GM21825 (cell line): ENCODE measurements around the gene B4GALNT4.
"Not testable (repeated sequence)": the region's sequence is repeated elsewhere in the genome, so short reads cannot be mapped to it uniquely, and the experiment has no call there.

ENCODE experiments used
- ATAC-seq: cut with Tn5 transposase; IDR thresholded peaks from one replicate; pipeline ENCODE4 v1.9.1; 2021; ENCODE audit warnings: mild to moderate bottlenecking, moderate library complexity; ENCODE audit not compliant: unreplicated experiment

The B4GALNT4 gene

DNA sequence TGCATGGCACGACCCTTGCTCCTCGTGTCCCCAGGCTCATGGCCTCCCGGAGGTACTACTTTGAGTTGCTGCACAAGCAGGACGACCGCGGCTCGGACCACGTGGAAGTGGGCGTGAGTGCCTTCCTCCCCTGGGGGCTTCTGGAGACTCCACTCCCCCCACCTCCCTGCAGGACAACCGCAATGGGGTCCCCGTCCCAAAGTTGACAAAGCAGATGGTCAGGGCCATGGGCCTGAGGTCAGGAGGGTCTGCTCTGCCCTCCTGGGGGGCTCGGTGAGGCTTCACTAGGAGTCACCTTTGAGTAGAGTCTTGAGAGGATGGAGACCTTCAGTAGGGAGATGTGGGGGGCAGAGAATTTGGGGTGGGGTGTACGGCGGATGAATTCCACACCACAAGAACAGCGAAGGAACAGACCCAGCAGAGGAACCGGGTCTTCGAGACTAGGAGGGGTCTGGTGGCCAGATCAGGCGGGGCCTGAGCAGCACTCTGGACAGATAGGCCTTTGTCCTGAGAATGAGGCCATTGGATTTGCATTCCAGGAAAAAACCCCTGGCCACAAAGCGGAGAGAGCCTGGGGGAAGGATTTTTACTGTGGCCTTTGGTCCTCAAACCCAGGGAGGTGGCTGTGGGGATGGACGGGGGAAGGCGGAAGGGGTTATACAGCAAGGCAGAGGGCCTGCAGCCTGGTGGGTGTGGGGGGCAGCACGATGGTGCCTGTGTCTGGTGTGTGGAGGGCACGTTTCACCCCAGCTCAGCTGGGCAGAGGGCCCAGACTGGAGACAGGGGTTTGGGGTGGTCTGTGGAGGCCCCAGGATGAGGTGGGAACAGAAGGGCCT lies 4.6 kb downstream of the B4GALNT4 start:
- no peak for ATAC-seq

DNA sequence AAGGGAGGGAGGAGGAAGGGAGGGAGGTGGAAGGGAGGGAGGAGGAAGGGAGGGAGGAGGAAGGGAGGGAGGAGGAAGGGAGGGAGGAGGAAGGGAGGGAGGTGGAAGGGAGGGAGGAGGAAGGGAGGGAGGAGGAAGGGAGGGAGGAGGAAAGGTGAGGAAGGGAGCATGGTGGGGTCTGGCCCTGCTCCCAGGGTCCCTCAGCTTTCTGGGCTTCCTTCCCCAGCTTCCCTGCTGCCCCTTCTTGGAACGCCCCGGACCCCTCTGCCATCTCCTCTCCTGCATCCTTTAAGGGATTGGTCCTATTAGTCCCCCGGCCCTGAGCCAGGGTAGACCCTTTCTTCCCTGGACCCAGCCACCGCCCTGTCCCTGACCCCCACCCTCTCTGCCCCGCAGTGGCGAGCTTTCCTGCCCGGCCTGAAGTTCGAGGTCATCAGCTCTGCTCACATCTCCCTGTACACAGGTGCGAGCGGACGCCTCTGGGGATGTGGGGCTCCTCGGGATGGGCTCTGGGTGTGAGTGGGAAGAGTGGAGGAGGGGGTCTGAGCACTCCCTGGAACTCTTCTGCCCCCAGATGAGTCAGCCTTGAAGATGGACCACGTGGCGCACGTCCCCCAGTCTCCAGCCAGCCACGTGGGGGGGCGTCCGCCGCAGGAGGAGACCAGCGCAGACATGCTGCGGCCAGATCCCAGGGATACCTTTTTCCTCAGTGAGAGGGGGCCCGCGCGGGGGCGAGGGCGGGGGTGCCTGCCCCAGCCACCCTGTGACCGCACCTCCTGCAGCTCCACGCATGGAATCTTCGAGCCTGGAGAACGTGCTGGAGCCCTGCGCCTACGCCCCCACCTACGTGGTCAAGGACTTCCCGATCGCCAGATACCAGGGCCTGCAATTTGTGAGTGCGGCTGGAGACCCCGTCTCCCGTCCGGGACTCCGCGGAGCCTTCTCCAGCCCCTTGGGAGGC lies 6.0 kb downstream of the B4GALNT4 start:
- no peak for ATAC-seq

DNA sequence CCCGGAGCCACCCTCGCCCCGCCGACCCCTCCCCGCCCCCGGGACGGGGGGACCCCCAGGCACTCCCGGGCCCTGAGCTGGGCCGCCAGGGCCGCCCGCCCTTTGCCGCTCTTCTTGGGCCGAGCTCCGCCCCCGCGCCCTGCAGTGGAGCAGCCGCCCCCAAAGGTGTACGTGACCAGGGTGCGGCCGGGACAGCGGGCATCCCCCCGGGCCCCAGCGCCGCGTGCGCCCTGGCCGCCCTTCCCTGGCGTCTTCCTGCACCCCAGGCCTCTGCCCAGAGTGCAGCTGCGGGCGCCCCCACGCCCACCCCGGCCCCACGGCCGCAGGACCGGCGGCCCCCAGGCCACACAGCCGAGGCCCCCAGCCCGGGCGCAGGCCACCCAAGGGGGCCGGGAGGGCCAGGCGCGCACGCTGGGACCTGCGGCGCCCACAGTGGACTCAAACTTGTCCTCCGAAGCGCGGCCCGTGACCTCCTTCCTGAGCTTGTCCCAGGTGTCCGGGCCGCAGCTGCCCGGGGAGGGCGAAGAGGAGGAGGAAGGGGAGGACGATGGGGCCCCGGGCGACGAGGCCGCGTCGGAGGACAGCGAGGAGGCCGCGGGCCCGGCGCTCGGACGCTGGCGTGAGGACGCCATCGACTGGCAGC lies 7.4 kb downstream of the B4GALNT4 start:
- no peak for ATAC-seq

DNA sequence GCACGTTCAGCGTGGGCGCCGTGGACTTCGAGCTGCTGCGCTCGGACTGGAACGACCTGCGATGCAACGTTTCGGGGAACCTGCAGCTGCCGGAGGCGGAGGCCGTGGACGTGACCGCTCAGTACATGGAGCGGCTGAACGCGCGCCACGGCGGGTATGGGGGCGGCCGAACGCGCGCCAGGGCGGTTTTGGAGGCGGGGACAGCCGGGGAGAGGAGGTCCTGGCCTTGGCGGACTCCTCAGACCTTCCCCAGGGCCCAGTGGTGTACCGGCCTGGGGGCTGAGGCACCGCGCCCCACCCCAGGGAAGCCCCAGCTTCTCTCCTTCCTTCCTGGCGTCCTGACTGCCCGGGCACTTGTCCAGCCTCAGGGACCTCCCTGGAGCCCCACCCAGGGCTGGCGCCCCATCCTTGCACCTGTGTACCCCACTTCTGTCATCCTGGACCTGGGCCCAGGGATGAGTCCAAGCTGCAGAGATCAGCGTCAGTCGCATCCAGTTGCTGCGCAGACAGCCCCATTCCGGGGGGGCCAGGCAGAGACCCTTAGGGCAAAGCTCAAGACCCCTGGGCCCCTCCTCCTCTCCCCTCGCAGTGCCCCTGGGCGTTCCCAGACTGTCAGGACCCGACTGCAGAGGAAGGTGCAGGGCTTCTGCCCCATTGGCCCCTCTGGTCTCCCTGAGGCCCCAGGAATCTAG lies 8.0 kb downstream of the B4GALNT4 start:
- ATAC-seq, result no peak

DNA sequence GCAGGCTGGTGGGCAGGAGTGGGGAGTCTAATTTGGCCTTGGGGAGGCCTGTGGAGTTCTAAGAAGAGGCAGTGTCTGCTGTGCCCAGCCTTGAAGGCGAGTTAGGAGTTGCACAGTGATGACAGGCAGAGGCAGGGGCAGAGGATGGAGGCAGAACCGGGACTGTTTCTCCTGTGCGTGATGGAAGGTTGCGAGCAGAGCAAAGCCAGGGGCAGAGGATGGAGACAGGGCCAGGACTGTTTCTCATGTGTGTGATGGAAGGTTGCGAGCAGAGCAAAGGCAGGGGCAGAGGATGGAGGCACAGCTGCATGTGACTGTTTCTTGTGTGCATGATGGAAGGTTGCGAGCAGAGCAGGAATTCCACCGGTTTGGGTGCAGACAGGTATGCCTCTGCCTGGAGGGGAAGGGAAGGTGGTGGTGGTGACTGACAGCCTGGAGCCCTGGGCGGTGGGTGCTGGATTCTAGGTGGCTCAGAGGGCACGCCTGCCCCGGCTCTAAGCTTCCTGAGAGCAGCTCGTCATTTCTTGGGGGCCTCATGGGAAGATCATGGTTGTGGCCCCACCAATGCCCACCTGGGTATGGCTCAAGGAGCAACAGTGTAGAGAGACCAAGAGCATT lies 8.7 kb downstream of the B4GALNT4 start:
- ATAC-seq, result no peak

DNA sequence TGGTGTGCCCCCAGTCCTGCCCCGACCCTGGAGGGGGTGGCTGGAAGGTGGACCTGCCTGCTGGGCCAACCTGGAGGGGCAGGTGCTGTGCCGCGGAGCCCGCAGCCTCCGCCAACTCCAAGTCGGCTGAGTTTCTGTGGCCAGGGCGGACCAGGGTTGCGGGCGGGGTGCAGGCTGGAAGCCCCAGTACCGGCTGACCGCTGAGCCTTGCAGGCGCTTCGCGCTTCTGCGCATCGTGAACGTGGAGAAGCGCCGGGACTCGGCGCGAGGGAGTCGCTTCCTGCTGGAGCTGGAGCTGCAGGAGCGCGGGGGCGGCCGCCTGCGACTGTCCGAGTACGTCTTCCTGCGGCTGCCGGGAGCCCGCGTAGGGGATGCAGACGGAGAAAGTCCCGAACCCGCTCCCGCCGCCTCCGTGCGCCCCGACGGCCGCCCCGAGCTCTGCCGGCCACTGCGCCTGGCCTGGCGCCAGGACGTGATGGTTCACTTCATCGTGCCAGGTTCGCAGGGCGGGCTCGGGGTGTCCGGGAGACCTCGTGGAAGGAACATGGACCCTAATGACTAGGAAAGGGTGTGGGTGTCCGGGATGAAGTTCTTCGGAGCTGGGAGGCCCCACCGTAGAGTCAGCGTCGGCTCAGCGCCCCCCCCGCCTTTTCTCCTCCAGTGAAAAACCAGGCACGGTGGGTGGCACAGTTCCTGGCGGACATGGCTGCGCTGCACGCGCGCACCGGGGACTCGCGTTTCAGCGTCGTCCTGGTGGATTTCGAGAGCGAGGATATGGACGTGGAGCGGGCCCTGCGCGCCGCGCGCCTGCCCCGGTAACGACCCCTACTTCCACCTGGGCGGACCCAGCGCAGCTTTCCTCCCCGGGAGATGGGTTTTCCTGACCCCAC lies 10.2 kb downstream of the B4GALNT4 start:
- ATAC-seq, result no peak

DNA sequence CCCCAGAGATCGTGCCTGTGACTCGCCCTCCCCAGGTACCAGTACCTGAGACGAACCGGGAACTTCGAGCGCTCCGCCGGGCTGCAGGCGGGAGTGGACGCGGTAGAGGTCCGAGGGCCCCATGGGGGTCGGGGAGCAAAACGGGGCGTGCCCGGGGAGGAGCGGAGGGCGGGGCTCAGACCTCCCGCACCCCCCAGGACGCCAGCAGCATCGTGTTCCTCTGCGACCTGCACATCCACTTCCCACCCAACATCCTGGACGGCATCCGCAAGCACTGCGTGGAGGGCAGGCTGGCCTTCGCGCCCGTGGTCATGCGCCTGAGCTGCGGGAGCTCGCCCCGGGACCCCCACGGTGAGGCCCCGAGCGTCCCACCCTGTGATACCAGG lies 10.8 kb downstream of the B4GALNT4 start:
- ATAC-seq, result no peak

DNA sequence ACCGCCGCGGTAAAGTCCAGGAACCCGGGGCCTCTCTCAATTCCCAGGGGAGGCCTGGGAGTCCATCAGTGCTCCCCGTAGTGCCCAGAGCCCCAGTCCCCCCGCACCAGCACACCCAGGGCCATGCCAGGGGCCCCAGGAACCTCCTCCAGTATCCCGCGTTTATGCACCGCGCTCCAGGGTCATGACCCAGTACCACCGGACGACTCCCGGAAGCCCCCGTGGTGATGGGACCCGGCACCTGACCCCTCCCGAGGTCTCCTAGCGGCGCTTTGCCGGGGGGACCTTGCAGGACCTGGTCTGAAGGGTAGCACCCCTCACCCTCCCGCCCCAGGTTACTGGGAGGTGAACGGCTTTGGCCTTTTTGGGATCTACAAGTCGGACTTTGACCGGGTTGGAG lies 11.2 kb downstream of the B4GALNT4 start:
- ATAC-seq, result no peak

DNA sequence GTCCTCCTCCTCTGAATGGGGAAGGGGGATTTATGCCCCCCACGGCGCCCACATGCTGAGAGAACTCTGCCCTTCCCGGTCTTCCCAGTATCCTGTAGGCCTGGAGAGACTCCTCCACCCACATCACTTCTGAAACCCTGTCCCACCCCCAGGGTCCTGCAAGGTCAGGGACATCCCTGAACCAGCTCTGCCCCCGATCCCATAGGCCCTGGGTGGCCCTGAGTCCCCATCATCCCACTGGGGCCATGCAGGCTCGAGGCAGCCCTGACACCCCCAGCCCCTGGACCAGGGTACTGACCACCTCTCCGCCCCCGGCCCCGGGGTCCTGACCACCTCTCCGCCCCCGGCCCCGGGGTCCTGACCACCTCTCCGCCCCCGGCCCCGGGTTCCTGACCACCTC lies 11.7 kb downstream of the B4GALNT4 start:
- ATAC-seq, result no peak

DNA sequence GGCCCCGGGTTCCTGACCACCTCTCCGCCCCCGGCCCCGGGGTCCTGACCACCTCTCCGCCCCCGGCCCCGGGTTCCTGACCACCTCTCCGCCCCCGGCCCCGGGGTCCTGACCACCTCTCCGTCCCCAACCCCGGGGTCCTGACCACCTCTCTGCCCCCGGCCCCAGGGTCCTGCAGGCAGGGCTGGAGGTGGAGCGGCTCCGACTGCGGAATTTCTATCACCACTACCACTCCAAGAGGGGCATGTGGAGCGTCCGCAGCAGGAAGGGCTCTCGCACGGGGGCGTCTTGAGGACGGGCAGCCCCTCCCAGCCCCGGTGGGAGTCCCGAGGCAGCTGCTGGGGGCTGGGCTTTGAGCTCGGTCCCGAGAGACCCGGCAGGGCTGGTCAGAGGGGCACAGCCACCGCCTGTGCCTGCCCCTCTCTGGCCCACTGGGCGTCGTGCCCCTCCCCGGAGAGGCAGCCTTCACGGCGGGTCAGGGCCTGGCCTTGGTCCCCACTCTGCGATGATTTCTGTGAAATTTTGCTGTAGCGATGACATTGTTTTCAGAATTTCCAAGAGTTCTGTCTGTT lies 12.3 kb downstream of the B4GALNT4 start:
- no peak for ATAC-seq

DNA sequence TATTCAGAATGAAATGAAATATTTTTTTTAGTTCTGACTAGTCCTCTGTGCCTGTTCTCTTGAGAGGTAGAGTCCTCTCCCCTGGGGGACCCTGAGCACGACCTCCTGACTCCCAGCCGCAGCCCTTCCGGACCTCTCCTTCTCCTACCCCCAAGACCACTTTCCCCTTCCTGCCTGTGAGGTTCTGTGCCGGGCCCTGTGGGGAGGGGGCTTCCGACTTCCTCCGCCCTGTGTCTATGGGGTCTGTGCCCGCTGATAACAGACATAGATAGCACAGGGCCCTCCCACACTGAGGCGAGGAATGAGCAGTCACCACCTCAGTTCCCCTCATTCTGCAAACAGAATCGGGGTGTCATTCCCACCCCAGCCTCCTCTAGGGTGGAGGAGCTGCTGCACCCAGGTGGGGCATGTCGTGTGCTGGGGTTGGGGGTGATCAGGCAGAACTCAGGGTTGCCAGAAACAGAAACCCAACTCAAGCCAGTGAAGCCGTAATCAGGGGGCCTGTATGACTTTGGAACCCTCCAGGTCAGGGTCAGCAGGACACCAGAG lies 12.9 kb downstream of the B4GALNT4 start:
- ATAC-seq, result no peak

DNA sequence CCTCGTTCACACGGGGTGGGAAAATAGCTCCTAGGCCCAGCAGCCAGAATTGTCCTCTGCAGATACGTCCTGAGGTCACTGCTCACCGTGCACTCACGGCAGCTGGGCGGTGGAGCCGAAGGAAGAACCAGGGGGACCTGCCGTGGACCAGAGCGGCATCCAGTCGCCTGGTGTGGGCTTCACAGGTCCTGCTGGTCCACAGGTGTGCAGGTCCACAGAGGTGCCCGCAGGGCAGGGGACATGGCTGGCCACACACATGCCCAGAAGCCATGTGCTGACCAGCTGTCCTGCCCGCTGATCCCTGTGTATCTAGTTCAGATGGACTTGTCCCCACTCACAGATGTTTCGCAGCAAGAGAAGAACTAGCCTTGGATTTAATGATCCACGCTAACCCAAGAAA lies 14.1 kb downstream of the B4GALNT4 start:
- no peak for ATAC-seq

DNA sequence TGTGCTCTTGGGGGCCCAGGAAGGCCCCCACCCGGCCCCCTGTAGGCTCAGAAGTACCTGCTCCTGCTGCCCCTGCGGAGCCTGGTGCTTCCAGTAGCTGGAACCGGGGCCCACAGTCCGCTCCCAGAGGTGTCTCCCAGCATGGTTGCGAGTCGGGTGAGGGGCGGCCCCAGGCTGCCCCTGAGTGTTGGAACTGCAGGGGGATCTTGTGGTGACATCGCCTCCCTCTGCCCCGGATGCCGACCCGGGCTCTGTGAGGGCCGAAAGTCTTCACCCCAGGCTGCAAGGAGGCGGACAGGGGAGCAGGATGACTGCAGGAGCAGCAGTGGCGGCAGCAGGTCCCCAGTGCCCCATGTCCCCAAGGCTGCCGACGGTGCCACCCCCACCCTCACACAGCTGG lies 15.2 kb downstream of the B4GALNT4 start:
- no peak for ATAC-seq

DNA sequence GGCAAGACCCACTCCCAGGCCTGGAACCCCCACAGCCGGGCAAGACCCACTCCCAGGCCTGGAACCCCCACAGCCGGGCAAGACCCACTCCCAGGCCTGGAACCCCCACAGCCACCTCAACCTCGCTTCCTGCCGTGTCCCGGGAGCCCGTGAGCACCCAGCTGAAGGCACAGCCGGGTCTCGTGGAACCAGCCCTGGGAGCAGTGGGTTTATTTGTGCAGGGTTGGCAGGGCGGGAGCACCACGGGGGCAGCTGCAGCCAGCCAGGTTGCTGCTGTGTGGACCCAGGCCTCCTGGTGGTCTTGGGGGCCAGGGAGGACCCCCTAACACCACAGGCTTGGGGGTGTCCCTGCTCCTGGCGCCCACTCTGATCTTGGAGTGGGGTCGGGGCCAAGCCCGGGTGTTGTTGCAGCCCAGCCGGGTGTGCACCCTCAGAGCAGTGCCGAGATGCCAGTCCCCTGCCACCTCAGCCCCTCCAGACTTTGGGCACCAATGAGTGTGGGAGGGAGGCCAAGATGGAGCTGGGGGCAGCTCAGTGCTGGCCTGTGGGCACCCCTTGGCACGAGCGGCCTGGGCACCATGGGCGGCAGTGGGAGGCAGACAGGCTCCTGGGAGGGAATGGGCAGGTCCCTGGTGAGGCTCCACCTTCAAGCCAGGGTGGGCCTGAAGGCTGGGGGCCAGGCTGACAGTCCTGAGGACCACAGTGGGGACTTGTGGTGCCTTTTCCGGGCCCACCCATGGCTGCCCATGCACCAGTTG lies 16.5 kb downstream of the B4GALNT4 start:
- no peak for ATAC-seq

DNA sequence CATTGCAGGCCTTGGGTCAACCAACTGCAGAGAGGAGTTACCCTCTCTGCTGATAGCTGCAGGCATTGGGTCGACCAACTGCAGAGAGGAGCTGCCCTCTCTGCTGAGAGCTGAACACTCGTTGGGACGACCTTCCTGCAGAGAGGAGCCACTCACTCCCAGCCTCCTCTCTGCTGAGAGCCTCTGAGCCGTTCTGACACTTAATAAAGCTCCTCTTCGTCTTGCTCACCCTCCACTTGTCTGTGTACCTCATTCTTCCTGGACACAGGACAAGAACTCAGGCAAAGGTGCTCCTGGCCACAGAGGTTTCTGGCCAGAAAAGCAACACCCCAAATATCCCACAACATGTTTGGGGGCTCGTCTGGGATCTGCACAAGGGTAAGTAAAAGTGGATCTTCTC lies 17.2 kb downstream of the B4GALNT4 start:
- ATAC-seq, result no peak

DNA sequence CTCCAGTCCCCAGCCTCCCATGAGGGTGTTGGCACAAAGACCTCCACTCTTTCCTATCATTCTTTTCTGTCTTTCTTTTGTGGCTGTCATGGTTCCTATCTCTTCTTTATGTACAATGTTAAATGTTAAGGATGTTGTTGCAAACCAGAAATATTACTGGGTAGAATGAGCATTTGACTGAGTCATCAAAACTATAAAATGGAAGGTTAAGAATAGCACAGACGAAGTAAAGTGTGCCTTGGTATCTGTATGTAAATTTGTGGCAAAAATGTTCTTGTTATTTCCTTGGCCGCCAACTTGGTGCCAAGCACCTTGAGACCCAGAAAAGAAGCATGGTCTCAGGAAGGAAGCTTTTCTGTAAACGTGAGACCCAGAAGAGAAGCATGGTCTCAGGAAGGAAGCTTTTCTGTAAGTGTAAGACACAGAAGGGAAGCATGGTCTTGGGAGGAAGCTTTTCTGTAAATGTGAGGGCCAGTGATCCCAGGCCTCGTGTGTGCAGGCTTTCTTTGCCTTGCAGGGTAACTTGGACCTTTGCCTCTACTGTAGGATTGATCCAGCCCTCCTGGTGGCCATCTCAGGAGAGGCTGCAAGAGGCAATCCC lies 18.0 kb downstream of the B4GALNT4 start:
- ATAC-seq, result no peak

DNA sequence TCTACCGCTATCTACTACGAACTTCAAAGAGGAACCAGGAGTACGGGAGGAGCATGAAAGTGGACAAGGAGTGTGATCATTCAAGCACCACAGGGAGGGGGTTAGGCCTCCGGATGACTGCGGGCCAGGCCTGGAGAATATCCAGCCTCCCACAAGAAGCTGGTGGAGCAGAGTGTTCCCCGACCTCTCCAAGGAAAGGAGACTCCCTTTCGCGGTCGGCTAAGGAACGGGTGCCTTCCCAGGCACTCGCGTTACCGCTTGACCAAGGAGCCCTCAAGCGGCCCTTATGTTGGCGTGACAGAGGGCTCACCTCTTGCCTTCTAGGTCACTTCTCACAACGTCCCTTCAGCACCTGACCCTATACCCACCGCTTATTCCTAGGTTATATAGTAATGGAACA lies 20.1 kb downstream of the B4GALNT4 start:
- not testable (repeated sequence) for ATAC-seq

DNA sequence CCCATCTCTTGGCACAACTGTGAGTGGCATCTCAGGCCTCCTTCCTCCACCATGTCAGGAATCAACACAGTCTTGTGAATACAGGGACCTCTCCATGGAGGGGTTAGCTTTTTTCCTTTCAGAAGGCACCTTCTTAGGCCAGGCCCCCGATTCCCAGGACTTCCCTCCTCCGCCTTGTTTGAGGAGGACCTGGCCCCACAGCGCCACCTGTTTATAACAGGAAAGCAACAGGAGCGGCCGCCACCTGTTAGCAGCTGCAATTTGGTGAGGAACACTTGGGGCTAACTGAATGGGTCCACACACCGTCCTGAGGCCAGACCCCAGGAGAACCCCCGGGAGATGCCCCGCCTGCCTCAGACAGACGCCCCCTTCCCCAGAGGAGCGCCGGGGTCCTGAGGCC lies 20.9 kb downstream of the B4GALNT4 start:
- ATAC-seq, result no peak
